Measurements from ENCODE around the gene SRMS.
A peak's percentile ranks its signal among the peaks of the same experiment; 100 is the strongest.

SRMS gene

GRCh38 chr20:63536997-63537524, 10.5 kb downstream of the SRMS start, which contains the start of gene PTK6:
Gene PTK6, minus strand, starts transcription at chr20:63537376. Its CDS starts 62 bp downstream, at chr20:63537314.
- DNase-seq: no peak

GRCh38 chr20:63536241-63536977, 11.1 kb downstream of the SRMS start:
- DNase-seq: no peak

GRCh38 chr20:63534831-63535651, 12.5 kb downstream of the SRMS start:
- DNase-seq: no peak

- no peak for DNase-seq
Measured at GRCh38 chr20:63534427-63534830, 13.1 kb downstream of the SRMS start.

- no peak for DNase-seq
Measured at GRCh38 chr20:63533871-63534393, 13.6 kb downstream of the SRMS start.

- no peak for DNase-seq
Measured at GRCh38 chr20:63533388-63533787, 14.2 kb downstream of the SRMS start.

- no peak for DNase-seq
Measured at GRCh38 chr20:63532449-63532971, 15.0 kb downstream of the SRMS start.

GRCh38 chr20:63531686-63532448, 15.7 kb downstream of the SRMS start:
- DNase-seq: no peak

- DNase-seq: no peak
Measured at GRCh38 chr20:63530788-63531160, 16.8 kb downstream of the SRMS start.

- no peak for DNase-seq
Measured at GRCh38 chr20:63529861-63530787, 17.4 kb downstream of the SRMS start.

GRCh38 chr20:63529180-63529860, 18.2 kb downstream of the SRMS start:
- no peak for DNase-seq

GRCh38 chr20:63527184-63527583, 20.4 kb downstream of the SRMS start:
- no peak for DNase-seq

GRCh38 chr20:63525971-63526370, 21.6 kb downstream of the SRMS start:
- no peak for DNase-seq

- DNase-seq: no peak
Measured at GRCh38 chr20:63525185-63525584, 22.4 kb downstream of the SRMS start.

GRCh38 chr20:63522981-63523611, 24.5 kb downstream of the SRMS start:
- no peak for DNase-seq

GRCh38 chr20:63522091-63522868, 25.3 kb downstream of the SRMS start:
- DNase-seq: no peak

- no peak for DNase-seq
Measured at GRCh38 chr20:63521602-63522001, 25.9 kb downstream of the SRMS start.

- peak; percentile 53 for DNase-seq
Measured at GRCh38 chr20:63520934-63521601, 26.5 kb downstream of the SRMS start.

- DNase-seq: peak; percentile 60
Measured at GRCh38 chr20:63520504-63520933, 27.0 kb downstream of the SRMS start, which contains the start of gene PPDPF. Gene PPDPF, plus strand, starts transcription at chr20:63520765. Its CDS starts 544 bp downstream, at chr20:63521309.
